ENCODE measurements around the gene STK38.
"Not testable (repeated sequence)": the region's sequence is repeated elsewhere in the genome, so short reads cannot be mapped to it uniquely, and the experiment has no call there.

The STK38 gene

DNA sequence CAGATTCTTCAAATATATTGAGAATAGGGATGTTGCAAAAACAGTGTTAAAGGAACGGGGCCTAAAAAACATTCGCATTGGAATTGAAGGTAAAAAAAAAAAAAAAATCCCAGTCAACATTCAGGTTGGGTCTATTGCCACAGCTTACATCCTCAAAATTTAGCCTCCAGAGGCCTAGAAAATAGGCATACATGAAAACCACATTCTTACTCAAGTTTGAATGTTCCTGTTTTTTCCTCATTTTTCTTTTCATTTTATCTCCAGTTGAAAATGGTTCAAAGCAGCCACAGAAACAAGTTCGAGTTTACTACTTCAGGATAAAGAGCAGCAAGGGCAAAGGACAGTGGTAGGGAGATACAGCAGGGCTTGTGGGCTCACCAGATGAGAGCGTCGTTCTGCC, 62.5 kb downstream of the STK38 start:
- Histone ChIP-seq H3K4me1 (ENCODE audit: control extremely low read depth in 1 of 4, control insufficient read depth in 4 of 4, insufficient read depth in 4 of 4, low read length in 3 of 4) (no peaks in the 10 kb centered on the region), H3K9me3 (ENCODE audit: control extremely low read depth in 1 of 5, control insufficient read depth in 4 of 5, insufficient read depth in 2 of 5, low read depth in 1 of 5, low read length in 4 of 5) (no peaks in the 10 kb centered on the region), H3K27ac (ENCODE audit: insufficient read depth in 1 of 2, low read depth in 1 of 2, low read length in 2 of 2, poor library complexity in 1 of 2, severe bottlenecking in 2 of 2) (no peak overlapping the region), H3K27me3 (replicated peaks in 2 of 5; ENCODE audit: control insufficient read depth in 4 of 5, insufficient read depth in 5 of 5, low read length in 4 of 5) (no peaks in the 10 kb centered on the region), H3K4me3 (ENCODE audit: control insufficient read depth in 1 of 7, extremely low read depth in 1 of 7, insufficient read depth in 4 of 7, low read depth in 2 of 7, low read length in 6 of 7) (no peak overlapping the region), H3K36me3 (ENCODE audit: control insufficient read depth in 4 of 4, insufficient read depth in 4 of 4, low read length in 3 of 4) (peaks cover 11 to 78% (median 51%) of the 10 kb centered on the region in 4 experiments)
- DNase-seq = no peak
- WGBS (ENCODE audit: insufficient coverage) = 86% methylated on average over 3 of the region's 5 CpGs
- ChIA-PET POLR2A (no interaction called here), CTCF (interaction anchor here (0.6 to 0.9 kb wide), 2 partner anchors 14 to 29 kb away, joined by 3 read pairs; no protein-coding TSS in a partner anchor)

DNA sequence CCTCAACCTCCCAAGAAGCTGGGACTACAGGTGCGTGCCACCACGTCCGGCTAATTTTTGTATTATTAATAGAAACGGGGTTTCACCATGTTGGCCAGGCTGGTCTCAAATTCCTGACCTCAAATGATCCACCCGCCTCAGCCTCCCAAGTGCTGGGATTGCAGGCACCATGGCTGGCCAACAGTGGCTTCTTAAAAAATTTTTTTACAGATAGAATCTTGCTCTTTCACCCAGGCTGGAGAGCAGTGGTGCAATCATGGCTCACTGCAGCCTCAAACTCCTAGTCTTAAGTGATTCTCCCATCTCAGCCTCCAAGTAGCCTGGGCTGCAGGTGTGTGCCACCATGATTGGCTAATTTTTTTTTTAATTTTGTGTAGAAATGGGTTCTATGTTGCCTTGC, 64.0 kb downstream of the STK38 start:
- H3K4me3 ChIP-seq (ENCODE audit: control insufficient read depth in 1 of 7, extremely low read depth in 1 of 7, insufficient read depth in 4 of 7, low read depth in 2 of 7, low read length in 6 of 7); DNase-seq; H3K27me3 ChIP-seq (replicated peaks in 2 of 5; ENCODE audit: control insufficient read depth in 4 of 5, insufficient read depth in 5 of 5, low read length in 4 of 5); CTCF ChIA-PET; POLR2A ChIA-PET; H3K27ac ChIP-seq (ENCODE audit: insufficient read depth in 1 of 2, low read depth in 1 of 2, low read length in 2 of 2, poor library complexity in 1 of 2, severe bottlenecking in 2 of 2); H3K9me3 ChIP-seq (ENCODE audit: control extremely low read depth in 1 of 5, control insufficient read depth in 4 of 5, insufficient read depth in 2 of 5, low read depth in 1 of 5, low read length in 4 of 5); H3K4me1 ChIP-seq (ENCODE audit: control extremely low read depth in 1 of 4, control insufficient read depth in 4 of 4, insufficient read depth in 4 of 4, low read length in 3 of 4): not testable (repeated sequence)
- peaks cover 11 to 67% (median 46%) of the 10 kb centered on the region in 4 experiments for H3K36me3 ChIP-seq (ENCODE audit: control insufficient read depth in 4 of 4, insufficient read depth in 4 of 4, low read length in 3 of 4)
- WGBS (ENCODE audit: insufficient coverage) = 93% methylated on average over 5 of the region's 5 CpGs

DNA sequence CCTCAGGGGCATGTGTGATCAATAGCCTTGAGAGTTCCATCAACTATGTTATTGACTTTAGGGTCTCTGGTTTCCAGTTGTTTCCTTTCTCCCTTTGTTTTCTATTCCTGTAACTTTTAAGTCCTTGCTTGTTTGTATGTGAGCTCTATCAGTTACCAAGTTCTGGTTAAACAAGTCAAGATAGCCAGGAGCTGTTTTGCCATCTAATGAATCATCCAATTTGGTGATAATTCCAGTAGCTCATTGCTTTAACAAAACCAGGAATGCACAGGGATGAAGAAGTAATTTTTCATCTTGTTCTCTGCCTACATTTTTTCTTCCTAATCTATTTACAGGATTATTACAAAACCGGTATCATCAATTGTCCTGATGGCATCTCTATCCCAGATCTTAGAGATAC, 68.0 kb downstream of the STK38 start:
- 100% methylated on average over 1 of the region's 1 CpG for WGBS (ENCODE audit: insufficient coverage)
- POLR2A ChIA-PET = interaction anchor here (1.1 kb wide), 1 partner anchor 14 kb away, joined by 3 read pairs; no protein-coding TSS in a partner anchor
- no peak overlapping the region for H3K27ac ChIP-seq (ENCODE audit: insufficient read depth in 1 of 2, low read depth in 1 of 2, low read length in 2 of 2, poor library complexity in 1 of 2, severe bottlenecking in 2 of 2)
- H3K4me1 ChIP-seq (ENCODE audit: control extremely low read depth in 1 of 4, control insufficient read depth in 4 of 4, insufficient read depth in 4 of 4, low read length in 3 of 4) = peaks cover 12 to 28% (median 20%) of the 10 kb centered on the region in 4 experiments
- peaks cover 0 to 35% (median 24%) of the 10 kb centered on the region in 4 experiments for H3K36me3 ChIP-seq (ENCODE audit: control insufficient read depth in 4 of 4, insufficient read depth in 4 of 4, low read length in 3 of 4)
- H3K27me3 ChIP-seq (replicated peaks in 2 of 5; ENCODE audit: control insufficient read depth in 4 of 5, insufficient read depth in 5 of 5, low read length in 4 of 5) = no peaks in the 10 kb centered on the region
- DNase-seq = no peak
- H3K4me3 ChIP-seq (ENCODE audit: control insufficient read depth in 1 of 7, extremely low read depth in 1 of 7, insufficient read depth in 4 of 7, low read depth in 2 of 7, low read length in 6 of 7) = no peak overlapping the region
- CTCF ChIA-PET = interaction anchor here (0.7 to 3.0 kb wide), 4 partner anchors 10 to 49 kb away, joined by 3 to 15 read pairs (median 3); no protein-coding TSS in a partner anchor
- H3K9me3 ChIP-seq (ENCODE audit: control extremely low read depth in 1 of 5, control insufficient read depth in 4 of 5, insufficient read depth in 2 of 5, low read depth in 1 of 5, low read length in 4 of 5) = no peaks in the 10 kb centered on the region

DNA sequence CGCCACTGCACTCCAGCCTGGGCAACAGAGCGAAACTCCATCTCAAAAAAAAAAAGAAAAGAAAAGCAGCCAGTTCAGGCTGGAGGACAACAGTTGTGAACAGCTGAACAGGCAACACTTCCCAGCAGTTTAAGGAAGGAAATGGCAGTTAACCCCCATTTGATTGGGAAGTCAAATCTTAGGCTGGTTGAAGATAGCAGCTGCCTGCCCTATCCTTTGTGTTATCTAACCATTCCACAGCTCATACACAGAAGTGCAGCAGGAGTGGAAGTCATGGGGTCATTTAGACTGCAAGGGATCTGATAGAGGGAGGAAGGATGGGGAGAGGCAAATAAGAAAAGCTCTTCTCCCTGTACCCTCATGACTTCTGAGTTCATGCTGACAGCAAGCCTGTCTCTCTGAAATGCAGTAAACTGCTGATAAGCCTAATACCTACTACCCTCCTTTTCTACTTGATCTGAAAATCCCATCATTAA, 69.2 kb downstream of the STK38 start:
- WGBS (ENCODE audit: insufficient coverage) = no CpG with 5 or more reads among the region's 2 CpGs
- Histone ChIP-seq H3K27ac (ENCODE audit: insufficient read depth in 1 of 2, low read depth in 1 of 2, low read length in 2 of 2, poor library complexity in 1 of 2, severe bottlenecking in 2 of 2) (peak overlapping the region in 1 of 2 experiments; percentile 39), H3K36me3 (ENCODE audit: control insufficient read depth in 4 of 4, insufficient read depth in 4 of 4, low read length in 3 of 4) (peaks cover 0 to 34% (median 20%) of the 10 kb centered on the region in 4 experiments), H3K4me3 (ENCODE audit: control insufficient read depth in 1 of 7, extremely low read depth in 1 of 7, insufficient read depth in 4 of 7, low read depth in 2 of 7, low read length in 6 of 7) (peak overlapping the region in 1 of 7 experiments; percentile 8), H3K27me3 (replicated peaks in 2 of 5; ENCODE audit: control insufficient read depth in 4 of 5, insufficient read depth in 5 of 5, low read length in 4 of 5) (no peaks in the 10 kb centered on the region), H3K9me3 (ENCODE audit: control extremely low read depth in 1 of 5, control insufficient read depth in 4 of 5, insufficient read depth in 2 of 5, low read depth in 1 of 5, low read length in 4 of 5) (no peaks in the 10 kb centered on the region), H3K4me1 (ENCODE audit: control extremely low read depth in 1 of 4, control insufficient read depth in 4 of 4, insufficient read depth in 4 of 4, low read length in 3 of 4) (peaks cover 12 to 31% (median 20%) of the 10 kb centered on the region in 4 experiments)
- ChIA-PET POLR2A (interaction anchor here (0.7 to 1.1 kb wide), 3 partner anchors 12 to 107 kb away, joined by 3 to 4 read pairs (median 3); no protein-coding TSS in a partner anchor), CTCF (interaction anchor here (1.0 to 3.0 kb wide), 7 partner anchors 9 to 59 kb away, joined by 3 to 15 read pairs (median 4); no protein-coding TSS in a partner anchor)
- DNase-seq = peak; percentile 59 to 81 (median 62)

DNA sequence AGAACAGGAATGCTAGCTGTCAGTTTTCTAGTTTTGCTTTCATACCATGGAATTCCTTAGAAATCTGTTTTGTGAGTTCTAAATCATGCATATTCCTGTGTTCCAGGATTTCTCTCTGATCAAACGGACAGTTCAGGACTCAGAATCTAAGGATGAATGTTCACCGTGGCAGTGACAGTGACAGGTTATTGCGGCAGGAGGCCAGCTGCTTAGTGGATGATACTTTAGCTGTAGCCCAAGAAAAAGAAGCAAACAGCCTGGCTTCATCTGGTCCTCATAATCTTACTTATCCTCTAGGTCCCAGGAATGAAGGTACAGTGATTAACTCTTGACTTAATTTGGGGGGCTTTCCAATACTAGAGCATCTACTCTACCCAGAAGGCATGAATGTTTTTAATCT, 77.3 kb downstream of the STK38 start:
- Histone ChIP-seq H3K27ac (ENCODE audit: insufficient read depth in 1 of 2, low read depth in 1 of 2, low read length in 2 of 2, poor library complexity in 1 of 2, severe bottlenecking in 2 of 2) (no peak overlapping the region), H3K27me3 (replicated peaks in 2 of 5; ENCODE audit: control insufficient read depth in 4 of 5, insufficient read depth in 5 of 5, low read length in 4 of 5) (no peaks in the 10 kb centered on the region), H3K9me3 (ENCODE audit: control extremely low read depth in 1 of 5, control insufficient read depth in 4 of 5, insufficient read depth in 2 of 5, low read depth in 1 of 5, low read length in 4 of 5) (no peaks in the 10 kb centered on the region), H3K4me3 (ENCODE audit: control insufficient read depth in 1 of 7, extremely low read depth in 1 of 7, insufficient read depth in 4 of 7, low read depth in 2 of 7, low read length in 6 of 7) (no peak overlapping the region), H3K36me3 (ENCODE audit: control insufficient read depth in 4 of 4, insufficient read depth in 4 of 4, low read length in 3 of 4) (peaks cover 0 to 24% (median 17%) of the 10 kb centered on the region in 4 experiments), H3K4me1 (ENCODE audit: control extremely low read depth in 1 of 4, control insufficient read depth in 4 of 4, insufficient read depth in 4 of 4, low read length in 3 of 4) (peaks cover 0 to 8% (median 0%) of the 10 kb centered on the region in 4 experiments)
- no peak for DNase-seq
- WGBS (ENCODE audit: insufficient coverage) = 100% methylated on average over 3 of the region's 3 CpGs
- POLR2A ChIA-PET = interaction anchor here (0.7 kb wide), 1 partner anchor 15 kb away, joined by 3 read pairs; no protein-coding TSS in a partner anchor
- CTCF ChIA-PET = interaction anchor here (0.7 to 3.0 kb wide), 6 partner anchors 9 to 61 kb away, joined by 3 to 15 read pairs (median 3); no protein-coding TSS in a partner anchor

DNA sequence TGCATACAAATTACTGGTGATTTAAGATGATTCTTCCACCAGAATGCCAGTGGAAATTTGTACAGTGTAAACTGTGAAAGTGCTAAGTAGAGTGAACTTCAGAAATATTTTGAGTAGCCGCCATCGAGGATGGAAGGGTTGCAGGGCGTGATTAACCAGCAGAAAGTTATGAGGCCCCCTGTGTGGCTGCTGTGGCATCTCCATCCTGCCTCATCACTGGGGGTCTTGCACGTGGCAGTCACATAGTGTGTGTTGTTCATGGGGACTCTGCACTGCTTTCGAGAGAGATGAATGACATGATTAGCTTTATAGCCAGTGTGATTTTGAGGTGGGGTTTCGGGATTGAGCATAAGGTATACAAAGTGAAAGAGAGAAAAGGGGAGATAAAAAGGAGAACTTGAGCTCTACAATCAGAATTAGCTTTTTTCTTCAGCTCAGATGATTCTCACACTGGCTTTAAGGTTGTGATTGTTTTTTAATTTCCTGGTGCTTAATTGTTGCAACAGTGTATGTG, 78.1 kb downstream of the STK38 start:
- H3K9me3 ChIP-seq (ENCODE audit: control extremely low read depth in 1 of 5, control insufficient read depth in 4 of 5, insufficient read depth in 2 of 5, low read depth in 1 of 5, low read length in 4 of 5) = no peaks in the 10 kb centered on the region
- no peak overlapping the region for H3K27ac ChIP-seq (ENCODE audit: insufficient read depth in 1 of 2, low read depth in 1 of 2, low read length in 2 of 2, poor library complexity in 1 of 2, severe bottlenecking in 2 of 2)
- CTCF ChIA-PET = interaction anchor here (0.8 to 3.0 kb wide), 4 partner anchors 9 to 37 kb away, joined by 3 to 15 read pairs (median 3); no protein-coding TSS in a partner anchor
- H3K4me1 ChIP-seq (ENCODE audit: control extremely low read depth in 1 of 4, control insufficient read depth in 4 of 4, insufficient read depth in 4 of 4, low read length in 3 of 4) = peaks cover 0 to 5% (median 0%) of the 10 kb centered on the region in 4 experiments
- H3K4me3 ChIP-seq (ENCODE audit: control insufficient read depth in 1 of 7, extremely low read depth in 1 of 7, insufficient read depth in 4 of 7, low read depth in 2 of 7, low read length in 6 of 7) = no peak overlapping the region
- no peaks in the 10 kb centered on the region for H3K27me3 ChIP-seq (replicated peaks in 2 of 5; ENCODE audit: control insufficient read depth in 4 of 5, insufficient read depth in 5 of 5, low read length in 4 of 5)
- 72% methylated on average over 6 of the region's 6 CpGs for WGBS (ENCODE audit: insufficient coverage)
- POLR2A ChIA-PET = interaction anchor here (0.5 to 0.7 kb wide), 3 partner anchors 14 to 426 kb away, joined by 3 to 4 read pairs (median 4); no protein-coding TSS in a partner anchor
- H3K36me3 ChIP-seq (ENCODE audit: control insufficient read depth in 4 of 4, insufficient read depth in 4 of 4, low read length in 3 of 4) = peaks cover 0 to 18% (median 17%) of the 10 kb centered on the region in 4 experiments
- DNase-seq = peak in 2 of 3 donors; percentile 6 to 17

DNA sequence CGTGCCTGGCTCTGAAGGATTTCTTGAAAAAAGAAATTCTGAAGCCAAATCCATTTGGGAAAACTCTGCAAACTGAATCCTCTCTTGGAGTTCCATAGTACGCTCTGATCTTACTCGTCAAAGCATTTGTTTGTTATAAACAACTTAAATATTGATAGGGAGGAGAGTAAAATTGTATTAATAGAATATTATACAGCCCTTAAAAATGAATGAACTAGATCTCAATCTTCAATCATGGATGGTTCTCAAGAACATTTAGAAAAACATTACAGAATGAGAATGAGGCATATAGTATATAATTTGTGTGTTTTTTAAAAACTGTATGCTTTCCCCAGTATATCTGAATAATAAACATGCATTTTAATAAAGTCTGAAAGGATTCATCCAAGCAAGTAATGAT, 79.7 kb downstream of the STK38 start:
- Histone ChIP-seq H3K4me1 (ENCODE audit: control extremely low read depth in 1 of 4, control insufficient read depth in 4 of 4, insufficient read depth in 4 of 4, low read length in 3 of 4) (peaks cover 0 to 3% (median 0%) of the 10 kb centered on the region in 4 experiments), H3K4me3 (ENCODE audit: control insufficient read depth in 1 of 7, extremely low read depth in 1 of 7, insufficient read depth in 4 of 7, low read depth in 2 of 7, low read length in 6 of 7) (no peak overlapping the region), H3K27ac (ENCODE audit: insufficient read depth in 1 of 2, low read depth in 1 of 2, low read length in 2 of 2, poor library complexity in 1 of 2, severe bottlenecking in 2 of 2) (no peak overlapping the region), H3K36me3 (ENCODE audit: control insufficient read depth in 4 of 4, insufficient read depth in 4 of 4, low read length in 3 of 4) (peaks cover 2 to 18% (median 17%) of the 10 kb centered on the region in 4 experiments), H3K27me3 (replicated peaks in 2 of 5; ENCODE audit: control insufficient read depth in 4 of 5, insufficient read depth in 5 of 5, low read length in 4 of 5) (no peaks in the 10 kb centered on the region), H3K9me3 (ENCODE audit: control extremely low read depth in 1 of 5, control insufficient read depth in 4 of 5, insufficient read depth in 2 of 5, low read depth in 1 of 5, low read length in 4 of 5) (no peaks in the 10 kb centered on the region)
- 100% methylated on average over 1 of the region's 3 CpGs for WGBS (ENCODE audit: insufficient coverage)
- ChIA-PET CTCF (interaction anchor here (3.0 kb wide), 1 partner anchor 11 kb away, joined by 15 read pairs; no protein-coding TSS in a partner anchor), POLR2A (no interaction called here)
- no peak for DNase-seq

Data from common myeloid progenitor, CD34-positive (primary cell).